GM18508 (cell line): ENCODE measurements around the gene ZNF239.
"Not testable (repeated sequence)": the region's sequence is repeated elsewhere in the genome, so short reads cannot be mapped to it uniquely, and the experiment has no call there.

Experiments used
- ATAC-seq: cut with Tn5 transposase; IDR thresholded peaks from one replicate; pipeline ENCODE4 v1.9.1; 2021; ENCODE audit warnings: moderate number of reproducible peaks; ENCODE audit not compliant: insufficient read depth, unreplicated experiment

ZNF239 gene

DNA sequence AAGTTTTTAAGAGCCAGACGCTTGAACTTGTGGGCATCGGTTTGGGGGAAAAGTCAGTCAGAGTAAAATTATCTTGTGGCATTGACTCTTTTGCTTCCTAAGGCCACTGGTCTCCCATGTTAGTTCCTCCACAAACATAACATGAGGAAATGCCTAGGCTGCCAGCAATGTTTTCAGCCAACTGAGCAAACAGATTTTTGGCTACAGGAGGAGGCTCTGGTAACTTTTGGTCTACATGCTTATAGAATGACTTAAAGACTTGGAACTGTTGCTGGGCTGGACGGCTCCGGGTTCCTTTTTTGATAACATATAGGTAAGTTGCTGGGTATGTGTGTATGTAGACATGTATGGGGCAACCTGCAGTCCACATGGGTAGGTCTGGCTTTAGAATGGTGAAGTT, 9.6 kb upstream of the ZNF239 start:
- no peak for ATAC-seq

DNA sequence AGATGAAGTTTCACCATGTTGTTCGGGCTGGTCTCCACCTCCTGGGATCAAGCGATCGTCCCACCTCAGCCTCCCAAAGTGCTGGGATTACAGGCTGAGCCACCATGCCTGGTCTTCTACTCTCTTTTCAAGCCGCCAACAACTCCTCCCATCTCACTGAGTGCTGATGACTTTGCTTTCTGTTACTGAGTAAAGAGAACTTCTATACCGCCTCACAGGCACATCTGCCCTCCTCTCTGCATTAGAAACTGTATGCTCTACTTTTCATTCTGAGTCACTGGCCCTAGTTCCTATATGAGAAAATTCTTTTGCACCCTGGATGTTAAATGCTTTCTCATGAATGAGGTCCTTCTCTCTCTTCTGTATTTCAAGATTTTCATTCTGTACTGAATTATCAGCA, 2.2 kb upstream of the ZNF239 start:
- no peak for ATAC-seq

DNA sequence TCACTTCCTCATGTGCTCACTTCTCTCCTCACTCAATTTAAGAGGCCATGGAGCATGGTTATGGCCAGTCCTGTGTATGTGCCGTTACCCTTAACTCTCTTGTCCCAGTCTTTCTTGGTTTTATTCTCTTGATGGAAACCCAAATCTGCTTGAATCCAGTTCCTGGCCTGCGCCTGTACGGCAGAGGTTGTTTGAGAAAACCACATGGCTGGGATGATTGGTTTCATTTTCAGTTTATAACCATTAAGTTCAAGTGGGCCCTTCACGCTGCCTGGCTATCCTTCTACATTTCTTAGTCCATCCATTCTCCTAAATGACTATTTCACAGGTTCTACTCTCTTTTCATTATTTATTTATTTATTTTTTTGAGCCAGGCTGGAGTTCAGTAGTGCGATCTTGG, 1.6 kb upstream of the ZNF239 start:
- ATAC-seq, result no peak

DNA sequence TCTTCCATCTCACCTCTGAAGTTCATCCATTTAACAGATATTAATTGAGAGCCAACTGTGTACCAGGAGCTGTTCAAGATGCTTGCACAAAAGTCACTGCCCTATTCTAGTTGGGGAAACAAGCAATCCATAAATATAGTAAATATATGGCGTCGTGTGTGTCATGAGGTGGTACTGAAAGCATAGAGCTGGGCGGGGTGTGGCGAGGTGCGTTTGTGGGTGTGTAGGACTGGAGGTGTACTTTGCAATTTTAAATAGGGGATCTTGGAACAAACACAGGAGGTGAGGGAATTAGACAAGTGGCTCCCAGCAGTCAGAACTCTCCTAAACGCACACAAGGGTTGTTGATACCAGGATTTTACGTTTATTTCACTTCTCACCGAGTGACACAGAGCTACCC, 490 bp upstream of the ZNF239 start:
- ATAC-seq, result no peak

DNA sequence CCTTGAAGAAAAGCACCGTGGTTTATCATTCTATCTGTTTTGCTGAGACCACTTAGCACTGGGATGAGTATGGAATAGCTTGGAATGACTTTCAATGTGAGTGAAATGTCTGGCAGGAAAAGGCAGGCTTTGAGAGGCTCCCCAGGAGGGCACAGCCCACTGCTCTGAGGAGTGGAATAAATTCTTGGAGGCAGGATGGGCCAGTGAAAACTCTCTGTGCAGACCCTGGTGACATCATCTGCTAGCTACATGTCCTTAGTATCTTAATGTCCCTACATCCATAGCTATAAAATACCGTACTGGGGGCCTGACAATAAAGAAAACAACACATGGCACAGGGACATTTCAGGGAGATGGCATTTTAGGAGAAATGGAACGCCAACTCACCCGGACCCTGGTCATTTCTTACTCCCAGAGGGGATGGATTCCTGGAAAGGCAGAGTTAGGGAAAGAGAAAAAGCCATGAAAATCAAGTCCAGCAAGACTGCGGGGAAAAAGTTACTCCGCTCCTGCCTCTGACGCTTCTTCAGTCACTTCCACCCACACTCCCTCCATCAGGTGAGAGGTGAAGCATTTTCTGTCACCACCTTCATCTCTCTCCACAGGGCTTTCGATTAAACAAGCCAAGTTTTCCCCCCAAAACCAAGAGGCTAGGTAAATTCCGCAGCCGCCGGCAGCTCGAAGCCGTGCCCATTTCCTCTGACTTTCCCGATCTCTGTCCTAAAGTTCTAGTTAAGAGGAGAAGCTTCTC, 991 bp downstream of the ZNF239 start:
- no peak for ATAC-seq

DNA sequence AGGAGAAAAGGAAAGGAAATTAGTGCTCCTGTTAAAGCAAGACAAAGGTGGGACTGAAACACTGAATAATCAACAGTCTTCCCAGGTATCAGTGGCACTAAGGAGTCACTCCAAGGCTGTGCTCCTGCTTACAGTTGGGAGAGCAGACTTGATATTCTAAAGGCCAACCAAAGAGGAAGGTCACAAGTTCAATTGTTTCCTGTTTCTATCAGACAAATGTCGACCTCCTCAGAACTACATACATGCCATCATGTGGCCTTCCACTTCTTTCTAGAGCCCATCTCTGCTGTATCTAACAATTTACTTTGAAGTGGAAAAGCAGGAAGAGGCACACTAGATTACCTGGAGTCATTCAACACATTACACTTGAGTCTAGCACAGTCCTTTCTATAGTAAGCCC, 3.4 kb downstream of the ZNF239 start:
- no peak for ATAC-seq

DNA sequence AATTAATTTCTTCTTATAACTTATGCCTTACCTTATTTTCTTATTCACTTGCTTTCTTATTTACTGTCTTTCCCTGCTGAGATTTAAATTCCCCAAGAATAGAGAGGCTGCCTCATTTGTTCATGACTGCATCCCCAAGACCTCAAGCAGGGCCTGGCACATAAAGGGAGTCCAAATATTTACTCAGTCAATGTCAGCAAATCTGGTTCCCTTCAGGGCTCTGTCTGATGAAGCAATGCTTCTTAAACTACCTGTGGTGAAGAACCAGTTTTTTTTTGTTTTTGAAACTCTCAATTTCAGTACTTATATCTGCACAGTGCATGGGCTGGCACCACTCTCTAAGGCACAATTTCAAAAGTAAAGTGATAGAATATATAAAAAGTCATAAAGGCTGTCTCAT, 4.7 kb downstream of the ZNF239 start:
- ATAC-seq, result no peak

DNA sequence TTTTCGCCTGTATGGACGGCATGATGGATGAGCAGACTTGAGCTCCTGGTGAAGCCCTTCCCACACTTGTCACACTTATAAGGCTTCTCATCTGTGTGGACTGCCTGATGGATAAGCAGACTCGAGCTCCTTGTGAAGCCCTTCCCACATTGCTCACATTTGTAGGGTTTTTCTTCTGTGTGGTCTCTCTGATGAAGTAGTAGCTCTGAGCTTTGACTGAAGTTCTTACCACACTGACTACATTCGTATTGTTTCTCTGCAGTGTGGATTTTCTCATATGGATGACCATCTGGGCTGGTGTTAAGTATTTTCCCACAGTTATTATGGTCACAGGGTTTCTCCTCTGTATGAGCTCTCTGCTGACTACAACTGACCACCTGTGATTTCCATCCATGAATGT, 17.2 kb downstream of the ZNF239 start:
- no peak for ATAC-seq

DNA sequence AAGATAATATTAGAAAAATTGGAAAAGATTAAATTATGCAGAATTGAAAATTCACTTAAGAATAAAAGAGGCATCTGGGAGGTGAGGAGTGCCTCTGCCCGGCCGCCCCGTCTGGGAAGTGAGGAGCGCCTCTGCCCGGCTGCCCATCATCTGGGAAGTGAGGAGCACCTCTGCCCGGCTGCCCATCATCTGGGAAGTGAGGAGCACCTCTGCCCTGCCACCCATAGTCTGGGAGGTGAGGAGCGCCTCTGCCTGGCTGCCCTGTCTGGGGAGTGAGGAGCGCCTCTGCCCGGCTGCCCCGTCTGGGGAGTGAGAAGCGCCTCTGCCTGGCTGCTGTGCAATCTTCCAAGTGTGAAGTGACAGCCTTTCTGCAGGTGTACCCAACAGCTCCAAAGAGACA, 30.7 kb downstream of the ZNF239 start:
- not testable (repeated sequence) for ATAC-seq

DNA sequence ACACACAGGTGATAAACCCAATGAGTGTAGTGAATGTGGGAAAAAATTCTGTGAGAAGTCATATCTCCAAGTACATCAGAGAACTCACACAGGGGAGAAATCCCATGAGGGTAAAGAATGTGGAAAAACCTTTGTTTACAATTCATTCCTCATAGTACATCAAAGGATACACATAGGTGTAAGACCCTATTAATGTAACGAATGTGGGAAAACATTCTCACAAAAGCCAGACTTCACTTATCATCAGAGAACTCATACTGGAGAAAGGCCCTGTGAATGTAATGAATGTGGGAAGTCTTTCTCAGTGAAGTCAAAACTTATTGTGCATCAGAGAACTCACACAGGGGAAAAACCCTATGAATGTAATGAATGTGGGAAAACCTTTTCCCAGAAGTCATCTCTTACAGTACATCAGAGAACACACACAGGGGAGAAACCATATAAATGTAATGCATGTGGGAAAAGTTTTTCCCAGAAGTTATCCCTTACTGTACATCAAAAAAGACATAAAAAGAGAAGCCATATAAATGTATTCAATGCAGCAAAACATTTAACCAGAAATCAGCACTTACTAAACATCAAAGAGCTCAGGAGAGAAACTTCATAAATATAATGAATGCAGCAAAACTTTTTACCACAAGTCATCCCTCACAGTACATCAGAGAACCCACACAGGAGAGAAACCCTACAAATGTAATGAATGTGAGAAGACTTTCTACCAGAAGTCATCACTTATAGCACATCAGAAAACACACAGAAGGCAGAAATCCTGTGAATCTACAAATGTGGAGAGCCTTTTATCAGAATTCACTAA, 49.8 kb downstream of the ZNF239 start:
- no peak for ATAC-seq
